ENCODE data around the gene HOXC13. TPM values are rescaled to one million over a fixed set of nuclear protein-coding genes. Genes with fewer than 3 reads are reported as not detected.

HOXC13 gene
- total and polyA plus RNA-seq, 2 experiments from 2014 or later = 0.10 TPM; not detected in 1

GRCh38 chr12:53994009-53994263, 55.3 kb downstream of the HOXC13 start (continued):
- TF ChIP-seq, protein P1, sequence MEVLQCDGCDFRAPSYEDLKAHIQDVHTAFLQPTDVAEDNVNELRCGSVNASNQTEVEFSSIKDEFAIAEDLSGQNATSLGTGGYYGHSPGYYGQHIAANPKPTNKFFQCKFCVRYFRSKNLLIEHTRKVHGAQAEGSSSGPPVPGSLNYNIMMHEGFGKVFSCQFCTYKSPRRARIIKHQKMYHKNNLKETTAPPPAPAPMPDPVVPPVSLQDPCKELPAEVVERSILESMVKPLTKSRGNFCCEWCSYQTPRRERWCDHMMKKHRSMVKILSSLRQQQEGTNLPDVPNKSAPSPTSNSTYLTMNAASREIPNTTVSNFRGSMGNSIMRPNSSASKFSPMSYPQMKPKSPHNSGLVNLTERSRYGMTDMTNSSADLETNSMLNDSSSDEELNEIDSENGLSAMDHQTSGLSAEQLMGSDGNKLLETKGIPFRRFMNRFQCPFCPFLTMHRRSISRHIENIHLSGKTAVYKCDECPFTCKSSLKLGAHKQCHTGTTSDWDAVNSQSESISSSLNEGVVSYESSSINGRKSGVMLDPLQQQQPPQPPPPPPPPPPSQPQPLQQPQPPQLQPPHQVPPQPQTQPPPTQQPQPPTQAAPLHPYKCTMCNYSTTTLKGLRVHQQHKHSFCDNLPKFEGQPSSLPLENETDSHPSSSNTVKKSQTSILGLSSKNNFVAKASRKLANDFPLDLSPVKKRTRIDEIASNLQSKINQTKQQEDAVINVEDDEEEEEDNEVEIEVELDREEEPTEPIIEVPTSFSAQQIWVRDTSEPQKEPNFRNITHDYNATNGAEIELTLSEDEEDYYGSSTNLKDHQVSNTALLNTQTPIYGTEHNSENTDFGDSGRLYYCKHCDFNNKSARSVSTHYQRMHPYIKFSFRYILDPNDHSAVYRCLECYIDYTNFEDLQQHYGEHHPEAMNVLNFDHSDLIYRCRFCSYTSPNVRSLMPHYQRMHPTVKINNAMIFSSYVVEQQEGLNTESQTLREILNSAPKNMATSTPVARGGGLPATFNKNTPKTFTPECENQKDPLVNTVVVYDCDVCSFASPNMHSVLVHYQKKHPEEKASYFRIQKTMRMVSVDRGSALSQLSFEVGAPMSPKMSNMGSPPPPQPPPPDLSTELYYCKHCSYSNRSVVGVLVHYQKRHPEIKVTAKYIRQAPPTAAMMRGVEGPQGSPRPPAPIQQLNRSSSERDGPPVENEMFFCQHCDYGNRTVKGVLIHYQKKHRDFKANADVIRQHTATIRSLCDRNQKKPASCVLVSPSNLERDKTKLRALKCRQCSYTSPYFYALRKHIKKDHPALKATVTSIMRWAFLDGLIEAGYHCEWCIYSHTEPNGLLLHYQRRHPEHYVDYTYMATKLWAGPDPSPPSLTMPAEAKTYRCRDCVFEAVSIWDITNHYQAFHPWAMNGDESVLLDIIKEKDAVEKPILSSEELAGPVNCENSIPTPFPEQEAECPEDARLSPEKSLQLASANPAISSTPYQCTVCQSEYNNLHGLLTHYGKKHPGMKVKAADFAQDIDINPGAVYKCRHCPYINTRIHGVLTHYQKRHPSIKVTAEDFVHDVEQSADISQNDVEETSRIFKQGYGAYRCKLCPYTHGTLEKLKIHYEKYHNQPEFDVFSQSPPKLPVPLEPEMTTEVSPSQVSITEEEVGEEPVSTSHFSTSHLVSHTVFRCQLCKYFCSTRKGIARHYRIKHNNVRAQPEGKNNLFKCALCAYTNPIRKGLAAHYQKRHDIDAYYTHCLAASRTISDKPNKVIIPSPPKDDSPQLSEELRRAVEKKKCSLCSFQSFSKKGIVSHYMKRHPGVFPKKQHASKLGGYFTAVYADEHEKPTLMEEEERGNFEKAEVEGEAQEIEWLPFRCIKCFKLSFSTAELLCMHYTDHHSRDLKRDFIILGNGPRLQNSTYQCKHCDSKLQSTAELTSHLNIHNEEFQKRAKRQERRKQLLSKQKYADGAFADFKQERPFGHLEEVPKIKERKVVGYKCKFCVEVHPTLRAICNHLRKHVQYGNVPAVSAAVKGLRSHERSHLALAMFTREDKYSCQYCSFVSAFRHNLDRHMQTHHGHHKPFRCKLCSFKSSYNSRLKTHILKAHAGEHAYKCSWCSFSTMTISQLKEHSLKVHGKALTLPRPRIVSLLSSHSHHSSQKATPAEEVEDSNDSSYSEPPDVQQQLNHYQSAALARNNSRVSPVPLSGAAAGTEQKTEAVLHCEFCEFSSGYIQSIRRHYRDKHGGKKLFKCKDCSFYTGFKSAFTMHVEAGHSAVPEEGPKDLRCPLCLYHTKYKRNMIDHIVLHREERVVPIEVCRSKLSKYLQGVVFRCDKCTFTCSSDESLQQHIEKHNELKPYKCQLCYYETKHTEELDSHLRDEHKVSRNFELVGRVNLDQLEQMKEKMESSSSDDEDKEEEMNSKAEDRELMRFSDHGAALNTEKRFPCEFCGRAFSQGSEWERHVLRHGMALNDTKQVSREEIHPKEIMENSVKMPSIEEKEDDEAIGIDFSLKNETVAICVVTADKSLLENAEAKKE (CRISPR knock-in tag; IDR thresholded peaks at IDR 0.05) = no peak
- no peak for TF ChIP-seq ZNF114 (CRISPR knock-in tag; IDR thresholded peaks at IDR 0.05)
- TF ChIP-seq EZH2 (IDR thresholded peaks at IDR 0.05; ENCODE audit: low read depth, unreplicated experiment) = no peak
- TF ChIP-seq POLR2AphosphoS5 (IDR thresholded peaks at IDR 0.05; ENCODE audit: low read depth) = no peak
- TF ChIP-seq CREB1 (CRISPR knock-in tag; IDR thresholded peaks at IDR 0.05; ENCODE audit: low read depth) = no peak
- TF ChIP-seq NANOG (IDR thresholded peaks at IDR 0.05; ENCODE audit: borderline replicate concordance) = no peak
- no peak for TF ChIP-seq EZH2phosphoT487 (IDR thresholded peaks at IDR 0.05; ENCODE audit: unreplicated experiment)
- no peak for TF ChIP-seq CTCF (conservative IDR thresholded peaks at IDR 0.05; ENCODE audit: low read depth in 2 of 2)

All from GM23338 (cell line).